ENCODE results near the gene EVI5. TPM values are rescaled to one million over a fixed set of nuclear protein-coding genes. Genes with fewer than 3 reads are reported as not detected.

The EVI5 gene
- total RNA-seq (2022; extraction: Qiagen RNA extraction; ENCODE audit: low read depth): 4.7 to 11.3 TPM (median 5.3 TPM) in 5 replicates

DNA sequence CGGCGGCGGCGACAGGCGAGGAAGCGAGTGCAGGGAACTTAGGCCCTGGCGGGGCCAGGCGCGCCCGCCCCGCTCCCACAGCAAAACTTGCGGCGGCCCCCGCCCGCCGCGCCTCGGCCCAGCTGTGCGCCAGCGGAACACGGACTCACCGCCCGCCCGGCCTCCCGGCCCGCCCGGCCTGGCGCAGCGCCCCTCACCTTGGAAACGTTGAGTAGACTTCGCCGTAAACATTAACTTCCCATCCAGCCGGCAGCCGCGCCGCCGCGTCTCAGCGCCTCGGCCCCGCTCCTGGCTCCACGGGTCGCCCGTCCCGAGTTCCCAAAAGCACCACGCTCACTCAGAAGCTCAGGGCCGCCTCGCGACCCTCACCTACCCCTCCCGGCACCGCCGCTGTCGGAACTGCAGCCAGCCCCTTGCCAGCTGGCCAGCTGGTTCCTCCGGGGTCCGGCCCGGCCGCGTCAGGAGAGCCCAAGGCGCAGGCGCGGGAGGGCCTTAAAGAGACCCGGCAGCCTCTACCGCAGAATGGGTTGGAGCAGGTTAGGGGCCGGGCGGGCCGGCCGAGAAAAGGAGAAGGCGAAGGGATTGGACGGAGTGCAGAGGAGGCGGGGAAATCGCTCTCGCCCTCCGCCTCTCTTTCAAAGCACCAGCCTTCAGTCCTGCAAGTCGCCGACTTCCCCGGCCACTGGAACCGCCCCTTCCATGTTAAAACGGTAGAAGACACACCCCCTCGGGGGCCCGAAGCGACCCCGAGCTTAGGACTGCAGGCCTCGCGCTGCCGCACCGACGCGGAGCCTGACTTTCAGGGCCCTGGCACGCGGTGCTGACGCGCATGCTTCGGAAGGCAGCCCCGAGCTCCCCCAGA is at the start of gene EVI5:
TSS of gene EVI5 (minus strand) at position 470 of the 862 bp plus-strand sequence. CDS start 48,562 bp downstream, outside the sequence.

DNA sequence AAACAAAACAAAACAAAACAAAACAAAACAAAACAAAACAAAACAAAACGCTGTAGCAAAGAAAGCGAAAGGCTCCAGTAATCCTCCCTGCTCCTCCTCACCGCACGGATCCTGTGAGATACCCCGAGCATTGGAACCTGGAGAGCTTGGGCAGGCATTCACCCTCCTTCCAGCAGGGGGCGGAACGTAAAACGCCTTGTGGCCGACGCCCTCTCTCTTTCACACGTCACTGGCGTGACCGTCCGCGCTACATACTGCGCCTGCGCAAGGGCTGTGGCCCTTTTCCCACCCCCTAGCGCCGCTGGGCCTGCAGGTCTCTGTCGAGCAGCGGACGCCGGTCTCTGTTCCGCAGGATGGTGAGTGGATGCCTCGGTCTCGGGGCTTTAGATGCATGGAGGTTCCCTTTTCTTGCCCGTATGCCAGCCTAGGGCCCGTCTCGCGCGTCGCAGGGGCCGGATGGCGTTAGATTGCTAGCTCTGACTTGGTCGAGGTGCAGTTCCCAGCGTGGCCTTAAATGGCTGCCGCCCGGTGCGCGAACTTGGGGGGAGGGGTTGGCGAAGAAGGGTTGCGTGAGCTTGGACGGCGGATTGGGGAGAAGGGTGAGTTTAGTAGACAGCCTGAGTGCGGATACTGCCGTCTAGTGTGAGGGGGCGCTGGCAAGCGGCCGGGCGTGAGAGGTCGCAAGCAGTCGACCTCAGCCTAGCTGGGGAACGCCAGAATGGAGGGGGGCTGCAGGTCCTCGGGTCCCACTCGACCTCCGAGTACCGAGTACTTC is 47.0 kb upstream of the EVI5 start, which contains the start of gene RPL5:
TSS of gene RPL5 (plus strand) at position 279 of the 775 bp plus-strand sequence. CDS start at position 354, 75 bp downstream.

DNA sequence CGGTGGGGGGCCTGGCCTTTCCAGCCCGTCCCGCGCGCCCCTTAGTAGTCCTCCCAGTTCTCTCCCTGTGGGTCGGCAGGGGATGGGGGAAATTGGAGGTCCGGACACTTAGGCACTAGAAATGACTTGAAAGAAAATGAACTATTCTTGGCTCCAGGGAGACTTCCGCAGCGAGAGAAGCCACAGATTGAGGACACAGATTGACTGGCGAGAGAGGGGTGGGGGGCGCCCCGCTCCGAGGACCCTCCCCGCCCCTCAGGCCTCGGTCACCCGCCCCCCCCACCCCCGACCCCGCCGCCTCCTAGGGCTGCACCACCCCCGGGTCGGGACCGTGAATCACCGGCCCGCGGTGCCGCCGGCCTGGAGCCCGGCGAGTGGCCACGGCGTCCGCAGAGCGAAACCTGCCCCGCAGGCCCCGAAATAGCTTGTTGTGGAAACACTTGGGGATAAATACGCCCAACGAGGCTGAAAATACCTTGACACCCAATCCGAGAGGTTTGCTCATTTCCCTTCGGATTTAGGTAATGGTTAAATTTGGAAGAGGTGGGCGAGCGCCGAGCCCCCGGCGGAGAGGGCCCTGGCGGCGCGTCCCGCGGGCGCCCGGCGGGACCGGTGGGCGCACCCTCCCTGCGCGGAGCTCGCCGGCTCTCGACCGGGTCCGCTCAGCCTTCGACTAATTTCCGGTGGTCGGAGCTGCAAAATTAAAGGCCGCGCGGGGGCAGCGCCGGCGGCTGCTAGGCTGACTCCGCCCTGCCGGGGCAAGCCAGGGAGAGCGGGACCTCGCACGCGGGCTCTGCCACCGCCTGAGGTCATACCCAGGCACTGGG is 298.4 kb downstream of the EVI5 start, which contains the start of gene GFI1:
TSS of gene GFI1 (minus strand) at position 675 of the 827 bp plus-strand sequence. CDS start 3,438 bp downstream, outside the sequence.

Other genes with a start within 250 kb of the EVI5 start
- gene RPL5, start 46.9 kb upstream of the EVI5 start, total RNA-seq (2022; extraction: Qiagen RNA extraction; ENCODE audit: low read depth): 1,130 to 1,225 TPM (median 1,169 TPM) in 5 replicates
- 7.4 to 9.7 TPM (median 8.7 TPM) in 5 replicates for gene DIPK1A, start 176.4 kb upstream of the EVI5 start, total RNA-seq (2022; extraction: Qiagen RNA extraction; ENCODE audit: low read depth)

Data from A549 treated with CpdA at 1 μM for 4 hours (cell line).